IMR-90 (cell line): Measurements from ENCODE around the gene CTNNA2. TPM values are rescaled to one million over a fixed set of nuclear protein-coding genes. Genes with fewer than 3 reads are reported as not detected.

Experiments
- ATAC-seq: fragments of 200-7000 bp; cut with Tn5 transposase; 2 replicates; pipeline ENCODE4 v1.9.1; 2020; ENCODE audit warnings: low read depth, mild to moderate bottlenecking, moderate library complexity
- BruUV-seq: library from RNA; stranded (reverse); fragments of 400-500 nt; replicated peaks from 2 replicates; lab custom pipeline; 2021; lab: Mats Ljungman, UMichigan
- CTCF ChIA-PET: fragments of 300-600 bp; formaldehyde crosslinking; extraction: SDS; loops from one replicate; lab custom pipeline; 2021; ENCODE audit warnings: antibody characterized with exemption; lab: Yijun Ruan, JAX
- POLR2A ChIA-PET: fragments of 300-600 bp; sonication (Branson Sonifier 250); formaldehyde crosslinking; loops from one replicate; lab custom pipeline; 2022; ENCODE audit warnings: antibody characterized with exemption; ENCODE audit not compliant: unreplicated experiment; lab: Charles Lee
- DNase-seq: peaks from one replicate; pipeline ENCODE4 v3.0.0; 2013
- H2AFZ ChIP-seq: replicated peaks from 2 replicates; pipeline ENCODE3; 2013; ENCODE audit warnings: low read length, mild to moderate bottlenecking; ENCODE audit not compliant: poor library complexity
- H2AK5ac ChIP-seq: 2 replicates; pipeline ENCODE4 v1.6.1; 2013; ENCODE audit warnings: low read depth, low read length, inconsistent platforms
- H2AK9ac ChIP-seq: replicated peaks from 2 replicates; pipeline ENCODE3; 2013; ENCODE audit warnings: mild to moderate bottlenecking, low read depth, low read length, moderate library complexity; ENCODE audit not compliant: poor library complexity
- H2BK120ac ChIP-seq: 2 replicates; pipeline ENCODE4 v1.6.1; 2013; ENCODE audit warnings: low read depth, low read length, inconsistent platforms
- H2BK15ac ChIP-seq: 3 replicates; pipeline ENCODE4 v1.6.1; 2013; ENCODE audit warnings: low read depth, low read length, inconsistent platforms
- H2BK20ac ChIP-seq: 2 replicates; pipeline ENCODE4 v1.6.1; 2013; ENCODE audit warnings: low read depth, mild to moderate bottlenecking, inconsistent platforms, low read length, moderate library complexity
- H2BK5ac ChIP-seq: 2 replicates; pipeline ENCODE4 v1.6.1; 2013; ENCODE audit warnings: mild to moderate bottlenecking, low read depth, low read length, inconsistent platforms; ENCODE audit not compliant: poor library complexity, severe bottlenecking
- H3K14ac ChIP-seq: replicated peaks from 2 replicates; pipeline ENCODE4 v1.6.1; 2013; ENCODE audit warnings: low read depth, low read length, inconsistent platforms
- H3K18ac ChIP-seq: 2 replicates; pipeline ENCODE4 v1.6.1; 2013; ENCODE audit warnings: low read depth, low read length, control low read depth
- H3K23ac ChIP-seq: 2 replicates; pipeline ENCODE4 v1.6.1; 2013; ENCODE audit warnings: low read depth, low read length, inconsistent platforms
- H3K27ac ChIP-seq: 2 replicates; pipeline ENCODE4 v1.5.1; 2013; ENCODE audit warnings: mild to moderate bottlenecking, control low read depth, low read length; ENCODE audit not compliant: insufficient read depth
- H3K27me3 ChIP-seq: 2 replicates; pipeline ENCODE4 v1.6.1; 2013; ENCODE audit warnings: low read length; ENCODE audit not compliant: control insufficient read depth, insufficient read depth
- H3K36me3 ChIP-seq: 2 replicates; pipeline ENCODE4 v1.6.1; 2013; ENCODE audit warnings: low read length, mixed read lengths; ENCODE audit not compliant: control insufficient read depth, insufficient read depth
- H3K4ac ChIP-seq: 2 replicates; pipeline ENCODE4 v1.6.1; 2013; ENCODE audit warnings: low read depth, low read length, inconsistent platforms
- H3K4me1 ChIP-seq: 2 replicates; pipeline ENCODE4 v1.6.1; 2013; ENCODE audit warnings: low read length, mixed read lengths; ENCODE audit not compliant: control insufficient read depth, insufficient read depth
- H3K4me2 ChIP-seq: 2 replicates; pipeline ENCODE4 v1.6.1; 2013; ENCODE audit warnings: low read depth, mild to moderate bottlenecking, control low read depth, low read length, moderate library complexity
- H3K4me3 ChIP-seq: 2 replicates; pipeline ENCODE4 v1.5.1; 2013; ENCODE audit warnings: low read depth, mild to moderate bottlenecking, control low read depth, low read length, moderate library complexity; ENCODE audit not compliant: insufficient read depth
- H3K56ac ChIP-seq: 2 replicates; pipeline ENCODE4 v1.6.1; 2013; ENCODE audit warnings: low read length, inconsistent platforms; ENCODE audit not compliant: insufficient read depth; ENCODE audit errors: extremely low read depth
- H3K79me1 ChIP-seq, 2 experiments: 2 replicates each; pipeline ENCODE4 v1.6.1; 2013; ENCODE audit warnings: low read length in 2 of 2, inconsistent platforms in 1 of 2, low read depth in 1 of 2
- H3K9ac ChIP-seq: 2 replicates; pipeline ENCODE4 v1.6.1; 2013; ENCODE audit warnings: low read depth, low read length, control low read depth
- H3K9me1 ChIP-seq: 2 replicates; pipeline ENCODE4 v1.6.1; 2013; ENCODE audit warnings: low read length, inconsistent platforms; ENCODE audit not compliant: insufficient read depth
- H3K9me3 ChIP-seq: 2 replicates; pipeline ENCODE4 v1.6.1; 2013; ENCODE audit warnings: low read length; ENCODE audit not compliant: control insufficient read depth, insufficient read depth
- H4K20me1 ChIP-seq: 2 replicates; pipeline ENCODE4 v1.6.1; 2013; ENCODE audit warnings: low read length, inconsistent platforms; ENCODE audit not compliant: insufficient read depth
- H4K5ac ChIP-seq: 2 replicates; pipeline ENCODE4 v1.6.1; 2013; ENCODE audit warnings: mild to moderate bottlenecking, low read depth, low read length, control low read depth
- H4K8ac ChIP-seq, 2 experiments: 2 replicates each; pipeline ENCODE4 v1.6.1; 2013; ENCODE audit warnings: low read depth in 2 of 2, low read length in 2 of 2, control low read depth in 1 of 2, inconsistent platforms in 1 of 2
- H4K91ac ChIP-seq: 2 replicates; pipeline ENCODE4 v1.6.1; 2013; ENCODE audit warnings: low read depth, low read length, inconsistent platforms; ENCODE audit not compliant: insufficient read depth
- RAD21 ChIP-seq: IDR thresholded peaks from 2 replicates; pipeline ENCODE4 v1.6.1; 2012; ENCODE audit warnings: low read length, improper control_type of control experiment
- WGBS, 2 experiments: methylation state at CpG; one replicate each; pipeline versions ENCODE4 v1.1.5 to v1.1.7; 2013; ENCODE audit warnings: missing lambda C conversion rate in 2 of 2; ENCODE audit not compliant: insufficient read length in 1 of 2; ENCODE audit errors: extremely low coverage in 2 of 2; 5-methylcytosine and 5-hydroxymethylcytosine counted together
- dilution Hi-C: fragments of 300-500 bp; cut with HindIII; formaldehyde crosslinking; loops from one replicate; pipeline ENCODE4 v1.14.3; 2018; ENCODE audit warnings: low sequenced_read_pairs; ENCODE audit not compliant: unreplicated experiment
- in situ Hi-C: fragments of 300-500 bp; cut with MboI; formaldehyde crosslinking; loops from 3 replicates; pipeline ENCODE4 v1.14.3; 2019; ENCODE audit warnings: low sequenced_read_pairs, inconsistent platforms, mixed read lengths
- intact Hi-C: fragments of 100-400 bp; cut with micrococcal nuclease; formaldehyde crosslinking; loops from 2 replicates; pipeline ENCODE4 v1.10.0; 2022
- polyA plus RNA-seq, 3 experiments: library from polyadenylated mRNA; depleted of rRNA; stranded (reverse); fragments of >200 nt; gene quantifications; 2 replicates each; pipeline ENCODE4 v1.2.3, GENCODE V29; 2012; ENCODE audit warnings: low replicate concordance in 1 of 3
- total RNA-seq: library from RNA; depleted of rRNA; stranded (reverse); fragments of >200 nt; gene quantifications from 2 replicates; pipeline ENCODE4 v1.2.3, GENCODE V29; 2012

CTNNA2 gene
- total and polyA plus RNA-seq, 2 of the 4 experiments (the other 2 are of a cell fraction): not detected

GRCh38 chr2:80074321-80075070 is 561.6 kb downstream of the CTNNA2 start:
- dilution Hi-C loops: no loop called here
- POLR2A ChIA-PET: no interaction called here
- no TSS peak for BruUV-seq

More at GRCh38 chr2:80074321-80075070, 561.6 kb downstream of the CTNNA2 start:
- Histone ChIP-seq H2AK5ac (no peak overlapping the region), H3K27me3 (no peaks in the 10 kb centered on the region), H3K9me3 (no peaks in the 10 kb centered on the region), H4K8ac (no peak overlapping the region), H3K4me1 (no peaks in the 10 kb centered on the region), H3K14ac (no peak overlapping the region; the same call in 1 of the 2 replicates), H2AFZ (no peak overlapping the region), H3K4me2 (no peak overlapping the region), H3K79me1 (no peaks in the 10 kb centered on the region), H3K36me3 (no peaks in the 10 kb centered on the region), H3K23ac (no peak overlapping the region), H4K91ac (no peak overlapping the region), H2BK20ac (no peak overlapping the region), H3K4ac (no peak overlapping the region), H3K27ac (no peak overlapping the region), H2AK9ac (no peak overlapping the region), H2BK120ac (no peak overlapping the region), H3K9me1 (no peaks in the 10 kb centered on the region), H4K5ac (no peak overlapping the region), H3K56ac (no peak overlapping the region), H3K4me3 (no peak overlapping the region), H3K18ac (no peak overlapping the region; the same call in 1 of the 2 replicates), H3K9ac (no peak overlapping the region), H2BK15ac (no peak overlapping the region), H2BK5ac (no peak overlapping the region), H4K20me1 (no peaks in the 10 kb centered on the region)
- WGBS, 2 experiments: no CpG with 5 or more reads among the region's 5 CpGs
- DNase-seq: no peak
- intact Hi-C loops: loop anchor here (5.0 kb wide), 1 partner anchor 122 kb away; no protein-coding TSS in a partner anchor
- ATAC-seq: no peak
- TF ChIP-seq RAD21: no peak
- CTCF ChIA-PET: interaction anchor here (0.6 to 4.2 kb wide), 3 partner anchors 115 to 424 kb away, joined by 3 to 27 read pairs (median 4); no protein-coding TSS in a partner anchor
- in situ Hi-C loops: loop anchor here (25.0 kb wide), 1 partner anchor 438 kb away; no protein-coding TSS in a partner anchor
